AG08396 (cell line): ENCODE results near the gene GZMM.

Experiments
- DNase-seq: peaks from one replicate; pipeline ENCODE4 v3.0.0; 2012; ENCODE audit warnings: low spot score, mixed read lengths

The GZMM gene

GRCh38 chr19:512547-513365 is 31.1 kb upstream of the GZMM start:
- DNase-seq = no peak

GRCh38 chr19:513368-514165 is 30.3 kb upstream of the GZMM start:
- no peak for DNase-seq

- DNase-seq = no peak
Observed at GRCh38 chr19:514166-514663, 29.6 kb upstream of the GZMM start.

DNA sequence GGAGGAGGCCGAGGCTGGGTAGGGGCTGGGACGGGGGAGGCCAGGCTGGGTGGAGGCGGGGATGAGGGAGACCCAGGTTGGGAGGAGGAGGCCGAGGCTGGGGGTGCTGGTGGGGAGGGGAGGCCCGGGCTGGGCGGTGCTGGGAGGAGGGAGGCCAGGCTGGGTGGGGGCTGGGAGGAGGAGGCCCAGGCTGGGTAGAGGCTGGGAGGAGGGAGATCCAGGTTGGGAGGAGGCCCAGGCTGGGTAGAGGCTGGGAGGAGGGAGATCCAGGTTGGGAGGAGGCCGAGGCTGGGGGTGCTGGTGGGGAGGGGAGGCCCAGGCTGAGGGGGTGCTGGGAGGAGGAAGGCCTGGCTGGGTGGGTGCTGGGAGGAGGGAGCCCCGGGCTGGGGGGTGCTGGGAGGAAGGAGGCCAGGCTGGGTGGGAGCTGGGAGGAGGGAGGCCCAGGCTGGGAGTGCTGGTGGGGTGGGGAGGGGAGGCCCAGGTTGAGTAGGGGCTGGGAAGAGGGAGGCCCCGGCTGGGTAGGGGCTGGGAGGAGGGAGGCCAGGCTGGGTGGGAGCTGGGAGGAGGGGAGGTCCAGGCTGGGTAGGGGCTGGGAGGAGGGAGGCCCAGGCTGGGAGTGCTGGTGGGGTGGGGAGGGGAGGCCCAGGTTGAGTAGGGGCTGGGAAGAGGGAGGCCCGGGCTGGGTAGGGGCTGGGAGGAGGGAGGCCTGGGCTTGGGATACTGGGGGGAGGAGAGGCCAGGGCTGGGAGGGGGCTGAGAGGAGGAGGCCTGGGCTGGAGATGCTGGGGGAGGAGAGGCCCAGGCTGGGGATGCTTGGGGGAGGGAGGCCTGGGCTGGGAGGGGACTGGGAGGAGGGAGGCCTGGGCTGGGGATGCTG is 25.9 kb upstream of the GZMM start:
- no peak for DNase-seq

DNA sequence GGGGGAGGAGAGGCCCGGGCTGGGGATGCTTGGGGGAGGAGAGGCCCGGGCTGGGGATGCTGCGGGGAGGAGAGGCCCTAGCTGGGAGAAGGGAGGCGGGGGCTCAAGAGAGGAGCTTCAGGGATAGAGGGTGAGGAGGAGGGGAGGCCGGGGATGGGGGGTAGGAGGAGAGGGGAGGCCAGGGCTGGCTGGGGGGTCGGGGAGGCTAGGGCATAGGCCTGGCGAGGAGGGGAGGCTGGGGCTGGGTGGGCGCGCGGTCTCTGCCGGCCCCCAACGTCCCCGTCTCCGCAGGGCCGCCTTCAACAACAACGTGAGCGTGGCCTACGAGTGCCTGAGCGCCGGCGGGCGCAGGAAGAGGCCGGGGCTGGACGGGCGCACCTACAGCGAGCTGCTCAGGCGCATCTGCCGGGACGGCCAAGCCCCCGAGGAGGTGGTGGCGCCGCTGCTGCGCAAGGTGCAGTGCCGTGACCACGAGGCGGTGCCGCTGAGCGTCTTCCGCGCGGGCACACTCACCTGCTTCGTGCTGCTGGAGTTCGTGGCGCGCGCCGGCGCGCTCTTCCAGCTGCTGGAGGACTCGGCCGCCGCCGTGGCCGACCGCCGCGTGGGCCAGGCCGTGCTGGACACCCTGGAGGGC is 25.1 kb upstream of the GZMM start:
- no peak for DNase-seq

- no peak for DNase-seq
Observed at GRCh38 chr19:519449-519865, 24.4 kb upstream of the GZMM start.

DNA sequence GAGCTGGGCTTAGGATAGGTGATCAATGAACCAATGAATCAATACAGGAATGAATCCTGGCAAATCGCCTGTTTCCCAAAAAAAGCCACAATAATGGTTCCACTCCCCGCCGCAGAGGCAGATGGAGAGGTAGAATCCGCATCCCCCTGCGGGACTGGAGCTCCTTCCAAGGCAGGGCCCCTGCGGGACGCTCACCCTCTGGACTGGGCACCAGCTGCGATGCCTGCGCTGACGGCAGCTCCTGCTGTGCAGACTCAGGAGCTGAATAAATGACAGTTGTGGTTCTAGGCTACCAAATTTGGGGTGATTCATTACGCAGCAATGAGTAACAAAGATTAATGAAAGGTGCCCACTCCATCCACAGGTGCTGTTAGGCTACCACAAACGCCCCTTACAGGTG is 21.1 kb upstream of the GZMM start:
- DNase-seq = no peak

DNA sequence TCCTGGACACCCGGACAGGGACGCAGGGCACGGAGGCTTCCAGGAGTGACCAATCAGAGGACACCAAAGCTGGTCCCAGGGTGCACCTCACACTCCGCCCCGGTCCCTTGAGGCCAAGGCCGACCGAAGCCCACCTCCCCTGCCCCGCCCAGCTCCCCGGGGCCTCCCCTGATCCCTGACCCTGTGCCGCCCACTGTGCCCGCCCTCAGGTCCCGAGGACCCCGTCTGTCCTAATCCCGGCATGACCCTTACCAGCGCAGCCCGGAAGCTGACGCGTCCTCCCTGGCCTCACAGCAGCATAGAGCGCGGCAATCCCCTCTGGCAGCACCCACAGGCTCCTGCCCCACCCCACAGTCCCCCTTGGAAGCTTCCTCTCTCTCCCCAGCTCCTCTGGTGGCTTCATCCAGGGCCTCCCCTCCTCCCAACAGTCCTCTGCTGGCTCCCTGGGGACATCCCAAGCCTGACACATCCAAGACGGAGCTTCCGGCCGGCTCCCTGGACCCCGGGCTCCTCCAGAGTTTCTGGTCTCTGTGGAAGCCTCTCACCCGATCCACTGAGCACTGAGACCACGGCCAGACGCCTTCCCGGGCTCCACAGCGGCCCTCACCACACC is 19.7 kb upstream of the GZMM start:
- no peak for DNase-seq

DNA sequence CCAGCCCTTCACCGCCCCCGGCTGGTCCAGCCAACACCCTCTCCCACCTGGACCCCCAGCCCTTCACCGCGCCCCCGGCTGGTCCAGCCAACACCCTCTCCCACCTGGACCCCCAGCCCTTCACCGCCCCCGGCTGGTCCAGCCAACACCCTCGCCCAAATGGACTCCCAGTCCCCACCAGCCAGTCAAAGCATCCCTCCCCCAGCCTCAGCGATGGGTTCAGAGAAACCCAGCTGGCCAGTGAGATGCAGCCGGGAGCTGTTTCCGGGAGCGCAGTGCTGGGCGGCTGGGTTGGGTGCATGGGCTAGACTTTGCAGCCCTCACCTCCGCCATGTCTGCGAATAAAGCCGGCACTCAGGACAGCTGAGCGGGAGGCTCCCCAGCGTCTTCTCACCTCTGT is 18.8 kb upstream of the GZMM start:
- no peak for DNase-seq

DNA sequence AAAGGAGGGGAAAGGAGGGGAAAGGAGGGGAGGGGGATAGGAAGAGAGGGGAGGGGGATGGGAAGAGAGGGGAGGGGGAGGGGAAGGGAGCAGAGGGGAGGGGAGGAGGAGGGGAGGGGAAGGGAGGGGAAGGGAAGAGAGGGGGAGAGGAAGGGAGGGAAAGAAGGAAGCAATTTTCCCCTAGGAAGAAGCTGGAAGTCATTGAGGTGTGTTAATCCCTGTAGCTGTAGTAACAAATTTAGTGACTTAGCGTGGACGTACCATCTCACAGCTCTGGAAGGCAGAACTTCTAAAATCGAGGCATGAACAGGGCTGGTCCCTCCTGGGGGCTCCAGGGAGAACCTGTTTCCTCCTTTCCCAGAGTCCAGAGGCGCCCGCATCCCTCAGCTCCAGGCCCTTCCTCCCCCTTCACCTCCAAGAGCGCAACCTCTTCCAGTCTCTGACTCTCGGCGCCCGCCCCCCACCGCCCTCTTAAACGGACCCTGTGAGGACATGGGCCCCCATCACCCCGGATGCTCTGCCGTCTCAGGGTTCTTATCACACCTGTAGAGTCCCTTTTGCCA is 17.9 kb upstream of the GZMM start:
- DNase-seq = no peak

GRCh38 chr19:530134-531008 is 13.5 kb upstream of the GZMM start:
- no peak for DNase-seq

- DNase-seq = peak; percentile 100
Observed at GRCh38 chr19:531009-531752, 12.7 kb upstream of the GZMM start.

GRCh38 chr19:531753-532560 is 11.9 kb upstream of the GZMM start, which contains the start of gene CDC34:
Gene CDC34 (plus strand): TSS chr19:531760. CDS start chr19:531932, 172 bp downstream.
- DNase-seq = peak; percentile 53

GRCh38 chr19:532561-533363 is 11.1 kb upstream of the GZMM start:
- peak; percentile 82 for DNase-seq

DNA sequence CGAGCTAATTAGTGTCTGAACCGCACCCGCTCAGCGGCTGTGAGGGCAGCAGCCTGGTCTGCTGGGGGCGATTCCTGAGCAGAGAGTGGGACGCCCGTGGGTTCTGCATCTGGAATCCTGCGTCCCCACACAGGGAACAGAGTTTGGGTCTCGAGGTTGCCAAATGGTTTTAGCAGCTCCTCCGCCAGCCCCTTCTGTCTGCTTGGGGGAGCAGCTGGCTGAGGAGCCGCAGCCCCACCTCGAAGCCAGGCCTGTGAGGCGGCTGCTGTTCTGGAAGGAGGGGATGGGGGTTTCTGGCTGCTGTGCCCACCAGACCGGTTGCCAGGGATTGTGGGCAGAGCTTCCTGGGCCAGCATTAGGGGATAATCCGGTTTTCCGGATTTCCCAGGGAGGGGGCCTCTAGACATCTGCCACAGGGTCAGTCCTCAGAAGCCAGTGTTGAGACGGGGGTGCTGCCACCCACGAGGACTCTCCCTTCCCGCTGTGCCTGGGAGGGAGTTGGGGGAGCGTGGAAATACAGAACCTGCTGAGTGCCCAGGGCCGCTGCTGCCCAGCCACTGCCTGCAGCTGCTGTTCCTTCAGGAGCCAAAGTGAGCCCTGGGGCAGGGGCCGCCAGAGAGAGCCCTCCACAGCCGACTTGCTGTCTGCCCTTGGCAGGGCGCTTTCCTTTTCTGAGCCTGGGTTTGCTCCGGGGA is 10.3 kb upstream of the GZMM start:
- no peak for DNase-seq

DNA sequence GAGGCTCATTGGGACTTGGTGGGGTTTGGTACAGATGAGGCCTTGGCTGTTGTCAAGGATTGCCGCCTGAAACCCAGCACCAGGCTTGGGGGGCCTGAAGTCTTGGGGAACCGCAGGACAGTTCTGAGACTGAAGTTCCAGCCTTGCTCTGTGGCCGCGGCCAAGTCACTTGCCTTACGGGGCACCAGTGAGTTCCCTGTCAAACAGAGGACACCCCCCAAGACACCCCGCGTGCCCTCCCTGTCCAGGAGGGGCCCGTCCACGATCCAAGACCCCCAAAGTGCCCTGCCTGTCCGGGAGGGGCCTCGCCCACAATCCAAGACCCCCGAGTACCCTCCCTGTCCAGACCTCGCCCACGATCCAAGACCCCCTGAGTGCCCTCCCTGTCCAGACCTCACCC is 9.8 kb upstream of the GZMM start:
- no peak for DNase-seq
